Measurements from ENCODE around the gene CCDC178.

GRCh38 chr18:32975163-32975436, 465.4 kb downstream of the CCDC178 start:
- TF ChIP-seq CTCF (IDR thresholded peaks at IDR 0.05), result no peak
- no peak for TF ChIP-seq POLR2A (IDR thresholded peaks at IDR 0.05)

Measured in adrenal gland (tissue), 5 donors.